Tibial nerve (tissue), 4 donors: ENCODE measurements around the gene ZNF44. TPM values are rescaled to one million over a fixed set of nuclear protein-coding genes. Genes with fewer than 3 reads are reported as not detected.
A peak's percentile ranks its signal among the peaks of the same experiment; 100 is the strongest.

Source experiments
- DNase-seq, 2 donors: peaks; one replicate each; pipeline ENCODE4 v3.0.0-alpha.2; 2019; ENCODE audit warnings: low spot score in 2 of 2
- H3K27ac ChIP-seq, 4 donors: fragments of 200-600 bp; sonication (generic) in 3 of 4; one replicate each; pipeline ENCODE4 v1.5.1; 2017 to 2019; ENCODE audit warnings: mild to moderate bottlenecking in 1 of 4
- H3K27me3 ChIP-seq, 2 donors: fragments of 200-600 bp; sonication (generic) in 1 of 2; one replicate each; pipeline versions ENCODE4 v1.5.1 to v1.6.0; 2017 to 2019
- H3K36me3 ChIP-seq, 3 donors: fragments of 200-600 bp; sonication (generic); one replicate each; pipeline ENCODE4 v1.5.1; 2018 to 2019
- H3K4me1 ChIP-seq, 4 donors: fragments of 200-600 bp; sonication (generic) in 3 of 4; one replicate each; pipeline ENCODE4 v1.5.1; 2017 to 2019
- H3K4me3 ChIP-seq, 4 donors: fragments of 200-600 bp; sonication (generic) in 3 of 4; one replicate each; pipeline ENCODE4 v1.5.1; 2017 to 2019; ENCODE audit warnings: mild to moderate bottlenecking in 1 of 4, moderate library complexity in 1 of 4
- H3K9me3 ChIP-seq, 4 donors: fragments of 200-600 bp; sonication (generic) in 3 of 4; one replicate each; pipeline ENCODE4 v1.5.1; 2017 to 2019
- CTCF ChIP-seq, 5 experiments: fragments of 200-600 bp in 3 of 5; fragments of 450-650 bp in 2 of 5; sonication (generic) in 3 of 5; IDR thresholded peaks; one replicate each; pipeline ENCODE4 v1.5.1; 2016 to 2019; ENCODE audit warnings: antibody characterized with exemption in 5 of 5, mild to moderate bottlenecking in 3 of 5, moderate library complexity in 2 of 5
- EP300 ChIP-seq, 2 donors: sonication (generic); formaldehyde crosslinking; IDR thresholded peaks; one replicate each; pipeline ENCODE4 v1.6.1; 2017; ENCODE audit warnings: antibody characterized with exemption in 2 of 2, mild to moderate bottlenecking in 1 of 2
- POLR2A ChIP-seq, 2 donors: fragments of 450-650 bp; IDR thresholded peaks; one replicate each; pipeline ENCODE4 v1.6.1; 2017; ENCODE audit warnings: antibody characterized with exemption in 2 of 2, mild to moderate bottlenecking in 2 of 2, moderate library complexity in 2 of 2
- WGBS, 2 donors: methylation state at CpG; one replicate each; pipeline ENCODE4 v1.1.5; 2018; 5-methylcytosine and 5-hydroxymethylcytosine counted together
- total RNA-seq, 4 donors: library from RNA; depleted of rRNA; stranded (reverse); fragments of >200 nt; gene quantifications; one replicate each; pipeline ENCODE4 v1.1.0, GENCODE V29; 2016

The ZNF44 gene
- total RNA-seq, 4 donors from 2014 or later, result 11.8 to 16.7 (median 13.4) TPM

- TF ChIP-seq CTCF (IDR thresholded peaks at IDR 0.05) (no peak), POLR2A (IDR thresholded peaks at IDR 0.05) (peak in 1 of 2 donors; percentile 23)
- peak; percentile 33 to 44 for DNase-seq
- H3K36me3 ChIP-seq, result no peaks in the 10 kb centered on the region
- H3K27ac ChIP-seq, result peak overlapping the region; percentile 71 to 96 (median 92)
- no peaks in the 10 kb centered on the region for H3K9me3 ChIP-seq
- H3K4me1 ChIP-seq, result peaks cover 0 to 51% (median 12%) of the 10 kb centered on the region in 4 donors
- H3K27me3 ChIP-seq, result no peaks in the 10 kb centered on the region
- H3K4me3 ChIP-seq, result peak overlapping the region; percentile 72 to 93 (median 90)
- WGBS, 2 donors, result 1% methylated on average over 13 to 18 of the region's 18 CpGs
These were observed 870 bp downstream of the ZNF44 start for GRCh38 chr19:12293777-12294248.

- 96 to 97% methylated on average over 7 of the region's 7 CpGs for WGBS, 2 donors
- TF ChIP-seq POLR2A (IDR thresholded peaks at IDR 0.05) (no peak), CTCF (IDR thresholded peaks at IDR 0.05) (no peak), EP300 (IDR thresholded peaks at IDR 0.05) (no peak)
- DNase-seq, result no peak
- peaks cover 0 to 22% (median 0%) of the 10 kb centered on the region in 3 donors for H3K36me3 ChIP-seq
- H3K9me3 ChIP-seq, result no peaks in the 10 kb centered on the region
- peak overlapping the region in 2 of 4 donors; percentile 15 to 83 for H3K27ac ChIP-seq
- H3K27me3 ChIP-seq, result no peaks in the 10 kb centered on the region
- peaks cover 0 to 49% (median 11%) of the 10 kb centered on the region in 4 donors for H3K4me1 ChIP-seq
- no peak overlapping the region for H3K4me3 ChIP-seq
These were observed 5.0 kb downstream of the ZNF44 start for GRCh38 chr19:12289790-12290065.

- WGBS, 2 donors, result 63 to 67% methylated on average over 1 of the region's 1 CpG
- peaks cover 0 to 41% (median 8%) of the 10 kb centered on the region in 4 donors for H3K4me1 ChIP-seq
- H3K27me3 ChIP-seq, result no peaks in the 10 kb centered on the region
- no peak overlapping the region for H3K27ac ChIP-seq
- H3K36me3 ChIP-seq, result peaks cover 0 to 37% (median 0%) of the 10 kb centered on the region in 3 donors
- no peak for DNase-seq
- no peak overlapping the region for H3K4me3 ChIP-seq
- H3K9me3 ChIP-seq, result peaks cover 0 to 7% (median 2%) of the 10 kb centered on the region in 4 donors
- no peak for TF ChIP-seq EP300 (IDR thresholded peaks at IDR 0.05)
- no peak for TF ChIP-seq CTCF (IDR thresholded peaks at IDR 0.05)
- TF ChIP-seq POLR2A (IDR thresholded peaks at IDR 0.05), result no peak
These were observed 6.7 kb downstream of the ZNF44 start for GRCh38 chr19:12287958-12288500.

GRCh38 chr19:12284631-12285030 lies 10.1 kb downstream of the ZNF44 start:
- peaks cover 0 to 10% (median 7%) of the 10 kb centered on the region in 4 donors for H3K4me1 ChIP-seq
- H3K36me3 ChIP-seq, result peaks cover 0 to 43% (median 0%) of the 10 kb centered on the region in 3 donors
- H3K9me3 ChIP-seq, result peaks cover 0 to 35% (median 7%) of the 10 kb centered on the region in 4 donors
- 96 to 98% methylated on average over 10 to 18 of the region's 18 CpGs for WGBS, 2 donors
- H3K4me3 ChIP-seq, result no peak overlapping the region
- H3K27me3 ChIP-seq, result no peaks in the 10 kb centered on the region
- TF ChIP-seq POLR2A (IDR thresholded peaks at IDR 0.05) (no peak), EP300 (IDR thresholded peaks at IDR 0.05) (no peak), CTCF (IDR thresholded peaks at IDR 0.05) (no peak)
- DNase-seq, result no peak
- H3K27ac ChIP-seq, result no peak overlapping the region

- H3K36me3 ChIP-seq, result peaks cover 0 to 44% (median 0%) of the 10 kb centered on the region in 3 donors
- TF ChIP-seq EP300 (IDR thresholded peaks at IDR 0.05), result no peak
- TF ChIP-seq CTCF (IDR thresholded peaks at IDR 0.05), result no peak
- no peak for TF ChIP-seq POLR2A (IDR thresholded peaks at IDR 0.05)
- H3K27me3 ChIP-seq, result no peaks in the 10 kb centered on the region
- peaks cover 0 to 6% (median 5%) of the 10 kb centered on the region in 4 donors for H3K4me1 ChIP-seq
- no peak overlapping the region for H3K27ac ChIP-seq
- 94 to 98% methylated on average over 14 of the region's 14 CpGs for WGBS, 2 donors
- H3K9me3 ChIP-seq, result peaks cover 0 to 39% (median 7%) of the 10 kb centered on the region in 4 donors
- DNase-seq, result no peak
- H3K4me3 ChIP-seq, result no peak overlapping the region
These were observed 10.5 kb downstream of the ZNF44 start for GRCh38 chr19:12284226-12284625.
